ENCODE data around the gene LPCAT4. TPM values are rescaled to one million over a fixed set of nuclear protein-coding genes. Genes with fewer than 3 reads are reported as not detected.

LPCAT4 gene
- total RNA-seq, 6 donors from 2014 or later, result 16.3 to 39.0 (median 23.9) TPM

- ATAC-seq (ENCODE audit: low FRiP score in 2 of 2), result peak; percentile 93 to 98
- no peak for TF ChIP-seq EP300 (IDR thresholded peaks at IDR 0.05)
- peak; percentile 20 to 94 for TF ChIP-seq POLR2AphosphoS5 (IDR thresholded peaks at IDR 0.05)
- peak in 3 of 4 donors; percentile 37 to 77 (median 74) for TF ChIP-seq POLR2A (IDR thresholded peaks at IDR 0.05)
- H3K36me3 ChIP-seq, result no peaks in the 10 kb centered on the region
- DNase-seq, result peak in 1 of 2 donors; percentile 89
- H3K9me3 ChIP-seq, result no peaks in the 10 kb centered on the region
- peak overlapping the region; percentile 53 to 83 (median 71) for H3K27ac ChIP-seq
- H3K4me1 ChIP-seq, result peaks cover 16 to 28% (median 18%) of the 10 kb centered on the region in 4 donors
- 3% methylated on average over 10 of the region's 10 CpGs for whole genome bisulfite sequencing, 2 donors
- peak overlapping the region; percentile 39 to 58 (median 44) for H3K4me3 ChIP-seq
- H3K27me3 ChIP-seq, result no peaks in the 10 kb centered on the region
Measured at GRCh38 chr15:34318277-34319079, 48.5 kb downstream of the LPCAT4 start.

GRCh38 chr15:34314491-34315490, 52.2 kb downstream of the LPCAT4 start:
- 78 to 84% methylated on average over 3 of the region's 3 CpGs for WGBS, 2 donors
- peaks cover 16 to 28% (median 18%) of the 10 kb centered on the region in 4 donors for H3K4me1 ChIP-seq
- ATAC-seq (ENCODE audit: low FRiP score in 2 of 2), result no peak
- H3K36me3 ChIP-seq, result no peaks in the 10 kb centered on the region
- no peak overlapping the region for H3K27ac ChIP-seq
- no peak overlapping the region for H3K4me3 ChIP-seq
- H3K27me3 ChIP-seq, result no peaks in the 10 kb centered on the region
- no peaks in the 10 kb centered on the region for H3K9me3 ChIP-seq
- TF ChIP-seq EP300 (IDR thresholded peaks at IDR 0.05) (no peak), CTCF (IDR thresholded peaks at IDR 0.05) (no peak), POLR2A (IDR thresholded peaks at IDR 0.05) (no peak), POLR2AphosphoS5 (IDR thresholded peaks at IDR 0.05) (no peak)
- no peak for DNase-seq

- no peaks in the 10 kb centered on the region for H3K27me3 ChIP-seq
- DNase-seq (no peak), ATAC-seq (ENCODE audit: low FRiP score in 2 of 2) (no peak)
- H3K9me3 ChIP-seq, result no peaks in the 10 kb centered on the region
- H3K4me1 ChIP-seq, result peaks cover 0 to 4% (median 3%) of the 10 kb centered on the region in 4 donors
- H3K27ac ChIP-seq, result no peak overlapping the region
- peaks cover 0 to 4% (median 0%) of the 10 kb centered on the region in 4 donors for H3K36me3 ChIP-seq
- 79 to 96% methylated on average over 1 of the region's 1 CpG for WGBS, 2 donors
- no peak overlapping the region for H3K4me3 ChIP-seq
- TF ChIP-seq EP300 (IDR thresholded peaks at IDR 0.05) (no peak), POLR2A (IDR thresholded peaks at IDR 0.05) (no peak), CTCF (IDR thresholded peaks at IDR 0.05) (no peak), POLR2AphosphoS5 (IDR thresholded peaks at IDR 0.05) (no peak)
Measured at GRCh38 chr15:34311563-34311962, 55.4 kb downstream of the LPCAT4 start.

Small RNA genes lying within 50 kb of the gene (small RNA-seq; reads per million reads assigned to genes)
- gene MIR1233-1 (0 reads per million in 4 donors), gene RF00019 (0 reads per million in 4 donors)

Other genes starting within 250 kb of the LPCAT4 start
- 10 to 100 TPM; 26.5 to 71.2 (median 55.2) TPM for gene KATNBL1, start 157.1 kb downstream of the LPCAT4 start, total RNA-seq
- gene EMC4, start 142.2 kb downstream of the LPCAT4 start, total RNA-seq, result 100 to 1,000 TPM in 3 of 6 donors, 10 to 100 TPM in 3; 41.9 to 147 (median 99.5) TPM
- 10 to 100 TPM; 35.3 to 68.1 (median 50.4) TPM for gene SLC12A6, start 29.4 kb downstream of the LPCAT4 start, total RNA-seq
- gene NOP10, start 24.1 kb downstream of the LPCAT4 start, total RNA-seq, result 100 to 1,000 TPM in 3 of 6 donors, 10 to 100 TPM in 3; 75.4 to 177 (median 104) TPM
- gene NUTM1, start 23.9 kb downstream of the LPCAT4 start, total RNA-seq, result not detected
- 100 to 1,000 TPM in 1 of 6 donors, 10 to 100 TPM in 5; 28.1 to 172 (median 70.4) TPM for gene GOLGA8A, start 70.6 kb upstream of the LPCAT4 start, total RNA-seq
- 100 to 1,000 TPM in 3 of 6 donors, 10 to 100 TPM in 3; 29.8 to 788 (median 115) TPM for gene GOLGA8B, start 216.5 kb upstream of the LPCAT4 start, total RNA-seq

Measured in upper lobe of left lung (tissue), 6 donors.